MG63 (cell line): ENCODE data around the gene GTF2H4. TPM values are rescaled to one million over a fixed set of nuclear protein-coding genes. Genes with fewer than 3 reads are reported as not detected.
"Not testable (repeated sequence)": the region's sequence is repeated elsewhere in the genome, so short reads cannot be mapped to it uniquely, and the experiment has no call there.

ENCODE experiments used
- DNase-seq: peaks from one replicate; pipeline ENCODE4 v3.0.0-alpha.2; 2020
- H3K27me3 ChIP-seq: fragments of 250-450 bp; sonication (Bioruptor Pico); 2 replicates; pipeline ENCODE4 v1.5.1; 2020; ENCODE audit warnings: mild to moderate bottlenecking, moderate library complexity
- H3K36me3 ChIP-seq: fragments of 250-450 bp; sonication (Bioruptor Pico); 2 replicates; pipeline ENCODE4 v1.5.1; 2020; ENCODE audit warnings: mild to moderate bottlenecking, moderate library complexity
- H3K4me3 ChIP-seq: fragments of 250-450 bp; sonication (Bioruptor Pico); 2 replicates; pipeline ENCODE4 v1.5.1; 2020; ENCODE audit warnings: mild to moderate bottlenecking, moderate library complexity
- H3K9me3 ChIP-seq: fragments of 250-450 bp; sonication (Bioruptor Pico); 2 replicates; pipeline ENCODE4 v1.5.1; 2020; ENCODE audit warnings: mild to moderate bottlenecking, moderate library complexity
- total RNA-seq: library from RNA; depleted of rRNA; stranded (reverse); fragments of >200 nt; shearing (Covaris generic); gene quantifications from 2 replicates; pipeline ENCODE4 v1.2.3, GENCODE V29; 2014; ENCODE audit warnings: low replicate concordance; rRNA removed

GTF2H4 gene
- total RNA-seq, result 18.8 and 26.4 TPM in 2 replicates

- no peaks in the 10 kb centered on the region for H3K27me3 ChIP-seq
- H3K36me3 ChIP-seq, result no peaks in the 10 kb centered on the region
- peak within 1 kb of the TSS; percentile 98 for H3K4me3 ChIP-seq
- DNase-seq, result peak; percentile 96
- H3K9me3 ChIP-seq, result no peaks in the 10 kb centered on the region
These were observed at the start of gene GTF2H4 for GRCh38 chr6:30907758-30908591. TSS of gene GTF2H4 (plus strand) at chr6:30908207.

- not testable (repeated sequence) for DNase-seq, H3K4me3 ChIP-seq, H3K27me3 ChIP-seq, H3K36me3 ChIP-seq, H3K9me3 ChIP-seq
These were observed 48.3 kb upstream of the GTF2H4 start for GRCh38 chr6:30859726-30860125.

GRCh38 chr6:30861257-30862048 lies 46.6 kb upstream of the GTF2H4 start:
- no peak for DNase-seq
- H3K4me3 ChIP-seq, result no peak overlapping the region
- H3K27me3 ChIP-seq, result no peaks in the 10 kb centered on the region
- no peaks in the 10 kb centered on the region; the same call in 1 of the 2 replicates for H3K9me3 ChIP-seq
- H3K36me3 ChIP-seq, result no peaks in the 10 kb centered on the region

- Histone ChIP-seq H3K27me3 (no peaks in the 10 kb centered on the region), H3K36me3 (no peaks in the 10 kb centered on the region), H3K4me3 (no peak overlapping the region), H3K9me3 (no peaks in the 10 kb centered on the region; the same call in 1 of the 2 replicates)
- no peak for DNase-seq
These were observed 45.7 kb upstream of the GTF2H4 start for GRCh38 chr6:30862156-30862875.

GRCh38 chr6:30864325-30864724 lies 43.7 kb upstream of the GTF2H4 start:
- no peak for DNase-seq
- Histone ChIP-seq H3K27me3 (no peaks in the 10 kb centered on the region), H3K9me3 (0 out of 2 replicates have a peak, but pooled peaks cover 2% of the 10 kb centered on the region), H3K36me3 (no peaks in the 10 kb centered on the region), H3K4me3 (no peak overlapping the region)

GRCh38 chr6:30869241-30869749 lies 38.7 kb upstream of the GTF2H4 start:
- H3K9me3 ChIP-seq, H3K36me3 ChIP-seq, H3K27me3 ChIP-seq, DNase-seq, H3K4me3 ChIP-seq: not testable (repeated sequence)

GRCh38 chr6:30870546-30870945 lies 37.5 kb upstream of the GTF2H4 start:
- no peak for DNase-seq
- no peak overlapping the region for H3K4me3 ChIP-seq
- 0 out of 2 replicates have a peak, but pooled peaks cover 4% of the 10 kb centered on the region for H3K9me3 ChIP-seq
- no peaks in the 10 kb centered on the region for H3K36me3 ChIP-seq
- H3K27me3 ChIP-seq, result no peaks in the 10 kb centered on the region

- H3K27me3 ChIP-seq, result no peaks in the 10 kb centered on the region
- H3K36me3 ChIP-seq, result no peaks in the 10 kb centered on the region
- DNase-seq, result no peak
- 0 out of 2 replicates have a peak, but pooled peaks cover 4% of the 10 kb centered on the region for H3K9me3 ChIP-seq
- H3K4me3 ChIP-seq, result no peak overlapping the region
These were observed 36.3 kb upstream of the GTF2H4 start for GRCh38 chr6:30871592-30872183.

- Histone ChIP-seq H3K27me3 (no peaks in the 10 kb centered on the region), H3K9me3 (0 out of 2 replicates have a peak, but pooled peaks cover 4% of the 10 kb centered on the region), H3K36me3 (no peaks in the 10 kb centered on the region), H3K4me3 (no peak overlapping the region)
- no peak for DNase-seq
These were observed 34.8 kb upstream of the GTF2H4 start for GRCh38 chr6:30873137-30873640.

- not testable (repeated sequence) for H3K36me3 ChIP-seq, DNase-seq, H3K4me3 ChIP-seq, H3K9me3 ChIP-seq, H3K27me3 ChIP-seq
These were observed 34.2 kb upstream of the GTF2H4 start for GRCh38 chr6:30873795-30874194.

GRCh38 chr6:30875244-30876038 lies 32.6 kb upstream of the GTF2H4 start:
- H3K4me3 ChIP-seq, result no peak overlapping the region
- H3K27me3 ChIP-seq, result no peaks in the 10 kb centered on the region
- no peak for DNase-seq
- 0 out of 2 replicates have a peak, but pooled peaks cover 2% of the 10 kb centered on the region for H3K9me3 ChIP-seq
- no peaks in the 10 kb centered on the region for H3K36me3 ChIP-seq

GRCh38 chr6:30876039-30876730 lies 31.8 kb upstream of the GTF2H4 start:
- H3K9me3 ChIP-seq, result 0 out of 2 replicates have a peak, but pooled peaks cover 2% of the 10 kb centered on the region
- H3K27me3 ChIP-seq, result no peaks in the 10 kb centered on the region
- DNase-seq, result peak; percentile 48
- H3K4me3 ChIP-seq, result no peak overlapping the region
- no peaks in the 10 kb centered on the region for H3K36me3 ChIP-seq

- Histone ChIP-seq H3K4me3 (0 out of 2 replicates have a peak overlapping the region, but pooled peaks have one; percentile 17), H3K27me3 (no peaks in the 10 kb centered on the region), H3K9me3 (0 out of 2 replicates have a peak, but pooled peaks cover 2% of the 10 kb centered on the region), H3K36me3 (no peaks in the 10 kb centered on the region)
- DNase-seq, result peak; percentile 76
These were observed 30.4 kb upstream of the GTF2H4 start for GRCh38 chr6:30877419-30878262.
